ENCODE data around the gene CABYR.
A peak's percentile ranks its signal among the peaks of the same experiment; 100 is the strongest.

The CABYR gene

DNA sequence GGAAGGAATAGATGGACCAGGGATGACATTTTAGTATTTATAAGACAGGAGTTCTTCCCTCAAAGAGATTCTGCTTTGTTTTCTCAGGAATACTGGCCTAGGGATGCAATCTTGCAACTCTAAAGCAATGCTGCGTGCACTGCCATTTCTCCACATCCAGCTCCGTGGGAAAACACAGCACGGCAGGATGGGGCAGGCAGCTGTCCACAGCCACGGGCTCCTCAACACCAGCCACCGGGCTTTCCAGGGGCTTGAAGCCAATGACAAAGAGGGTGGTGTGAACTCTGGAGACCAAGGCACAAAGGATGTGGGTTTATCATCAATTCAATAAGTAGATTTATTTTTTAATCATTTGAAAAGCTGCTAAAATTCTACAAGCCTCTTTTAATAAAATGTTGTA is 49.3 kb downstream of the CABYR start:
- H3K4me3 ChIP-seq (ENCODE audit: low read depth, low read length): no peak overlapping the region
- DNase-seq (ENCODE audit: low read depth): no peak
- TF ChIP-seq, protein P1, sequence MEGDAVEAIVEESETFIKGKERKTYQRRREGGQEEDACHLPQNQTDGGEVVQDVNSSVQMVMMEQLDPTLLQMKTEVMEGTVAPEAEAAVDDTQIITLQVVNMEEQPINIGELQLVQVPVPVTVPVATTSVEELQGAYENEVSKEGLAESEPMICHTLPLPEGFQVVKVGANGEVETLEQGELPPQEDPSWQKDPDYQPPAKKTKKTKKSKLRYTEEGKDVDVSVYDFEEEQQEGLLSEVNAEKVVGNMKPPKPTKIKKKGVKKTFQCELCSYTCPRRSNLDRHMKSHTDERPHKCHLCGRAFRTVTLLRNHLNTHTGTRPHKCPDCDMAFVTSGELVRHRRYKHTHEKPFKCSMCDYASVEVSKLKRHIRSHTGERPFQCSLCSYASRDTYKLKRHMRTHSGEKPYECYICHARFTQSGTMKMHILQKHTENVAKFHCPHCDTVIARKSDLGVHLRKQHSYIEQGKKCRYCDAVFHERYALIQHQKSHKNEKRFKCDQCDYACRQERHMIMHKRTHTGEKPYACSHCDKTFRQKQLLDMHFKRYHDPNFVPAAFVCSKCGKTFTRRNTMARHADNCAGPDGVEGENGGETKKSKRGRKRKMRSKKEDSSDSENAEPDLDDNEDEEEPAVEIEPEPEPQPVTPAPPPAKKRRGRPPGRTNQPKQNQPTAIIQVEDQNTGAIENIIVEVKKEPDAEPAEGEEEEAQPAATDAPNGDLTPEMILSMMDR (conservative IDR thresholded peaks at IDR 0.05; ENCODE audit: low read depth, low read length): no peak

DNA sequence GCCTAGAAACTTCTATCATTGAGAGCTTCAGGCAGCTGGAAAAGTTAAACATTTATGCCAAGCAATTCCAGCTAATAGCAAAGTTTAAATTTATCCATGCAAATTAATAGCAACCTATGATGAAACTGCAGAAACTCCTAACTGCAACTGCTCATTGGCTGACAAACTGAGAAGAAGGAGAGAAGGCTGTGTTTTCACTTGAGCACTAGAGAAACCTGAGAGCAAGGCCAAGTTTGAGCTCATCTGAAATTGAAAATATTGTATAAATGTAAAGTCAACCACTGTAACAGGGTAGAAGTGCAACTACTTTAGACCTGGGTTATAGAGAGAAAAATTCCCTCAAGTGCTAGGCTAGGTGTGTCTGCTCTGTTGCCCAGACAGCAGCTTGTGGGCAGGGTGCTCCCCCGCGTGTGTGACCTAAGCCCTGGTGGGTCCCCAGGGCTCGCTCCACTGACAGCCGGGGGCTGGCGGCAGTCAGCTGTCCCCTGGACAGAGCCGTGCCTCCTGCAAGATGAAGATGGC is 50.2 kb downstream of the CABYR start:
- DNase-seq (ENCODE audit: low read depth): peak; percentile 69
- no peak overlapping the region for H3K4me3 ChIP-seq (ENCODE audit: low read depth, low read length)
- TF ChIP-seq, protein P1 (conservative IDR thresholded peaks at IDR 0.05; ENCODE audit: low read depth, low read length): no peak

DNA sequence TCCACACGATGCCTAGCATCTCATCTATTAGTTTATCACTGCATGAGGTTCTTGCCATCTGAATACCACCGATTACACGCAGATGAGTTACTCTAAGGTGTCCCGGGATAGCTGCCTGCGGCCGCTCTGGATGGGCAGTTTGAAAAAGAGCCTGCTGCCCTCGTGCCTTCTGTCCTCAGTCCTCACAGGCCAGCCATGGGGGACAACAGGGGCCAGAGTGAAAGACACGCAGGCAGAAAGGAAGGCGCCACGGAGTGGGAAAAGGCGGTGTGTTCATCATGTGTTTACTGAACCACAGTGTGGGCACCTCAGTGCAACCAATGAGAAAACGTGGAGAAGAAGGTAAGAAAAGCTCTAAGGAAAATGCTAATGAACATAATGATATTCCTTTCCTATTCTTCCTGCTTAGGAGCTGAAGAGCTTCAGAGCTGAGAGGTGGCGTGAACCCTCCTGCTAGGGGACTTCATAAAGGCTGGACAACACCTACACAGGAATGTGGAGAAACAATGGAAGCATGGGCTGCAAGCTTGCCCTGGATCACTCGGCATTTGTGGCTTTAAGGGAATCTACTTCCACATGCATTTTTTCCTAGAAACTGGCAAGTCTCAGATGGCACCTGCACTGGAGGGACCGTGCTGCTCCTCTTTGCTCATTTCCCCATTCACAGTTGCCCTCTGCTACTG is 50.9 kb downstream of the CABYR start:
- H3K4me3 ChIP-seq (ENCODE audit: low read depth, low read length): no peak overlapping the region
- DNase-seq (ENCODE audit: low read depth): no peak
- TF ChIP-seq, protein P1 (conservative IDR thresholded peaks at IDR 0.05; ENCODE audit: low read depth, low read length): no peak

DNA sequence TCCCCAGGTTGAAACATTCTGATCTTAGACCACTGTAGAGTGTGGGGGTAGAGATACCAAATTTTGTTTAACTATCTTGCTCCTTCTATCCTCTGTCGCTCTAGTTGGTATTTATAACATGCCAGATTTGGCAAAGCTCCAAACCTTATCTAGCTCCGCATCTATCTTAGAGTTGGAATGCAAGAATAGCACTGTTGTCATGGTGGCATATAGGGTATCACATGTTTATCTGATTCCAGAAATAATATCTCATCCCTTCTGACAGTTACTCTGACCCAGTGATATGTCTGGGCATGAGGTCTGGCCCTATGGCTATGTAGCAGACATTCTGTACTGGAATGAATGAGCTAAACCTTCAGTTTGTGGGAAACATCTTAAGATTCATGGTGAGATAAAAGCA is 51.7 kb downstream of the CABYR start:
- TF ChIP-seq, protein P1 (conservative IDR thresholded peaks at IDR 0.05; ENCODE audit: low read depth, low read length): no peak
- H3K4me3 ChIP-seq (ENCODE audit: low read depth, low read length): no peak overlapping the region
- DNase-seq (ENCODE audit: low read depth): peak; percentile 14

DNA sequence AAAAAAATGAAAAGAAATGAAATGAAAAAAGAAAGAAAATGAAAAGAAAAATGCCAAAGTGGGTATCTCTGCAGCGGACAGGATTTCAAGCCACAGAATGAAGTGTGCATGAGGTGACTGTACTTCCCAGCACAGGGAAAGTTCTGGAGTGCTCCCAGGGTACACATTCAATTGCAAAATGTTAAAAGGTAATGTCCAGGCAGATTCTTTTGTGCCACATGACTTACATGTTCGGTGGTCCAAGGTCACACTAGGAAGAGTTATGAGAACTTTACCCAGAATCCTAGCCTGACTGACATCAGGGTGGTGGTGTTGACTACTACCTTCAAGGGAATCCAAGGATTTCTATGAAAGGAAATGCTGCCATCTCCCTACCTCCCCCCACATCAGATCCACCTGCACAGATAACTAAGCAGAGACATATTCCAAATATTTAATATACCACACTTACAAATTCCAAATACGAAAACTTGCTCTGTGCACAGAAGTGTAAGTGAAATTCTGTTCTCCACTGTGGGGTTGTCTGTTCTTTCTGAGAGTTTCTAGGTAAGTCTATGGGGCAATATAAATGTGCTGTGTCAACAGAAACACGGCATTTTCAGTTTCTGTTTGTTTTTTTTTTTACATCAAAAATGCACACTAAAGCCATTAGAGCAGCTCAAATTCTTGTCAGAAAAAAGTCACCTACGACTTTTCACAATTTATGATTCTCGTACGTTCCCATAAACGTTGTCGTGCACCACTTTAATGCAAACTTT is 56.6 kb downstream of the CABYR start:
- TF ChIP-seq, protein P1 (conservative IDR thresholded peaks at IDR 0.05; ENCODE audit: low read depth, low read length): no peak
- DNase-seq (ENCODE audit: low read depth): no peak
- no peak overlapping the region for H3K4me3 ChIP-seq (ENCODE audit: low read depth, low read length)

DNA sequence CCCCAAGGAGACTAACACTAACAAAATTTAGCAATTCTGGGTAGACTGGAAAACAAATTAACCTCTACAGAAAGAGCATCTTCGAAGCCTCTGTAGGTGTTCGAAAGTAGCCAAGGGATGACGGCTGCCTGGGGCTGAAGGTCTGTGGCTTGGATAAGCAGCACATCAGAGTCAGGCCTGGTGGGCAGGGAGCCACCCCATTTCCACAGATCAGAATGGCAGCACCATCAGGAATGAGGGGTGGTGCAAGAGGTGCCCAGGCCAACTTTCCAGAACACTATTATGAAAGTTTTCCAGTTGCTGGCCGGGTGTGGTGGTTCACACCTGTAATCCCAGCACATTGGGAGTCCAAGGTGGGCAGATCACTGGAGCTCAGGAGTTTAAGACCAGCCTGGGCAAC is 57.9 kb downstream of the CABYR start:
- TF ChIP-seq, protein P1 (conservative IDR thresholded peaks at IDR 0.05; ENCODE audit: low read depth, low read length): no peak
- no peak overlapping the region for H3K4me3 ChIP-seq (ENCODE audit: low read depth, low read length)
- DNase-seq (ENCODE audit: low read depth): no peak
